Thyroid gland (tissue), 4 donors: ENCODE measurements around the gene CNOT10. TPM values are rescaled to one million over a fixed set of nuclear protein-coding genes. Genes with fewer than 3 reads are reported as not detected.

Experiments
- DNase-seq, 2 donors: peaks; one replicate each; pipeline ENCODE4 v3.0.0-alpha.2; 2019
- H3K27ac ChIP-seq, 3 donors: fragments of 200-600 bp; sonication (generic); 1 replicate in 2 of 3; 2 replicates in 1 of 3; pipeline ENCODE4 v1.5.1; 2016 to 2019; ENCODE audit warnings: mild to moderate bottlenecking in 1 of 3, moderate library complexity in 1 of 3
- H3K27me3 ChIP-seq: fragments of 200-600 bp; sonication (generic); one replicate; pipeline ENCODE4 v1.5.1; 2019
- H3K36me3 ChIP-seq, 2 donors: fragments of 200-600 bp; sonication (generic); one replicate each; pipeline ENCODE4 v1.5.1; 2016 to 2019
- H3K4me1 ChIP-seq, 2 donors: fragments of 200-600 bp; sonication (generic); one replicate each; pipeline ENCODE4 v1.5.1; 2017 to 2019
- H3K4me3 ChIP-seq, 3 donors: fragments of 200-600 bp; sonication (generic); replicated peaks in 1 of 3; 1 replicate in 2 of 3; 2 replicates in 1 of 3; pipeline ENCODE4 v1.5.1; 2016; ENCODE audit warnings: mild to moderate bottlenecking in 1 of 3
- H3K9me3 ChIP-seq: fragments of 200-600 bp; sonication (generic); one replicate; pipeline ENCODE4 v1.5.1; 2017
- POLR2A ChIP-seq, 2 donors: fragments of 450-650 bp; IDR thresholded peaks; one replicate each; pipeline ENCODE4 v1.6.1; 2017; ENCODE audit warnings: antibody characterized with exemption in 2 of 2, mild to moderate bottlenecking in 2 of 2, moderate library complexity in 1 of 2
- WGBS, 2 donors: methylation state at CpG; one replicate each; pipeline ENCODE4 v1.1.5; 2017; 5-methylcytosine and 5-hydroxymethylcytosine counted together
- intact Hi-C: fragments of 100-400 bp; cut with DNase I; formaldehyde crosslinking; loops from one replicate; pipeline ENCODE4 v1.15.1; 2023
- total RNA-seq, 4 donors: library from RNA; depleted of rRNA; stranded (reverse); fragments of >200 nt; gene quantifications; one replicate each; pipeline ENCODE4 v1.2.3, GENCODE V29; 2016
- TF ChIP-seq, protein P1 (sequence below), 6 experiments: fragments of 200-600 bp in 3 of 6; fragments of 450-650 bp in 3 of 6; sonication (generic) in 3 of 6; IDR thresholded peaks; one replicate each; pipeline ENCODE4 v1.5.1; 2016 to 2019; ENCODE audit warnings: antibody characterized with exemption in 6 of 6, mild to moderate bottlenecking in 2 of 6, inconsistent platforms in 1 of 6, moderate library complexity in 1 of 6

The CNOT10 gene
- total RNA-seq, 4 donors from 2014 or later: 23.6 to 28.2 (median 26.8) TPM

DNA sequence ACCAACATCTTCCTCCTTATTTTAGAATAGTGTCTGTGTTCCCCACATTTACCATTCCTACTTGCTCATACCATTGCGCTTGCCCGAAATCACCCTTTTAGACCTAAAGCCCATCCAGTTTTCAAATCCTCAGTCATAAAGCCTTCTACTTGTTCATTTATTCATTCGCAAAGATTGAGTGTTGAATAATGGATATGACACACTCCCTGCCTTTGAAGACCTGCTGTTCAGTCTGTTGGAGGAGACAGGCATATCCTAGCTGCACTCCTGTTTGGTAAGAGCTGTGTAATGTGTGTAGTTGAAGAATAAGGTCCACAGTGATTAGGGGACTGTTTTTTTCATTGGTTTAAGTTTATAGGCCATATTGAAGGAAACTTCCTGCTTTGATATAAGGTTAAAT, 1.7 kb downstream of the CNOT10 start:
- 90 to 92% methylated on average over 3 of the region's 3 CpGs for WGBS, 2 donors
- TF ChIP-seq, protein P1, sequence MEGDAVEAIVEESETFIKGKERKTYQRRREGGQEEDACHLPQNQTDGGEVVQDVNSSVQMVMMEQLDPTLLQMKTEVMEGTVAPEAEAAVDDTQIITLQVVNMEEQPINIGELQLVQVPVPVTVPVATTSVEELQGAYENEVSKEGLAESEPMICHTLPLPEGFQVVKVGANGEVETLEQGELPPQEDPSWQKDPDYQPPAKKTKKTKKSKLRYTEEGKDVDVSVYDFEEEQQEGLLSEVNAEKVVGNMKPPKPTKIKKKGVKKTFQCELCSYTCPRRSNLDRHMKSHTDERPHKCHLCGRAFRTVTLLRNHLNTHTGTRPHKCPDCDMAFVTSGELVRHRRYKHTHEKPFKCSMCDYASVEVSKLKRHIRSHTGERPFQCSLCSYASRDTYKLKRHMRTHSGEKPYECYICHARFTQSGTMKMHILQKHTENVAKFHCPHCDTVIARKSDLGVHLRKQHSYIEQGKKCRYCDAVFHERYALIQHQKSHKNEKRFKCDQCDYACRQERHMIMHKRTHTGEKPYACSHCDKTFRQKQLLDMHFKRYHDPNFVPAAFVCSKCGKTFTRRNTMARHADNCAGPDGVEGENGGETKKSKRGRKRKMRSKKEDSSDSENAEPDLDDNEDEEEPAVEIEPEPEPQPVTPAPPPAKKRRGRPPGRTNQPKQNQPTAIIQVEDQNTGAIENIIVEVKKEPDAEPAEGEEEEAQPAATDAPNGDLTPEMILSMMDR (IDR thresholded peaks at IDR 0.05): no peak
- TF ChIP-seq POLR2A (IDR thresholded peaks at IDR 0.05): no peak
- intact Hi-C loops: no loop called here
- Histone ChIP-seq H3K4me1 (peaks cover 13 to 15% of the 10 kb centered on the region in 2 donors), H3K36me3 (no peaks in the 10 kb centered on the region), H3K27ac (no peak overlapping the region), H3K27me3 (no peaks in the 10 kb centered on the region), H3K4me3 (no peak overlapping the region), H3K9me3 (no peaks in the 10 kb centered on the region)
- no peak for DNase-seq

DNA sequence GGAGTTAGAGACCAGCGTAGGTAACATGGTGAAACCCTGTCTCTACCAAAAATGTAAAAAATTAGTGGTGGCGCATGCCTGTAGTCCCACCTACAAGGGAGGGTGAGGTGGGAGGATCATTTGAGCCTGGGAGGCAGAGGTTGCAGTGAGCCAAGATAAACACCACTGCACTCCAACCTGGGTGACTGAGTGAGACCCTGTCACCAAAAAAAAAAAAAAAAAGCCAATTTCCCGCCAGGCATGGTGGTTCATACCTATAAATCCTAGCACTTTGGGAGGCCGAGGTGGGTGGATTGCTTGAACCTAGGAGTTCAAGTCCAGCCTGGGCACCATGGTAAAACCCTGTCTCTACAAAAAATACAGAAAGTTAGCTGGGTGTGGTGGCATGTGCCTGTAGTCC, 6.9 kb downstream of the CNOT10 start:
- no peak for DNase-seq
- peaks cover 0 to 2% of the 10 kb centered on the region in 2 donors for H3K4me1 ChIP-seq
- no peak overlapping the region for H3K4me3 ChIP-seq
- intact Hi-C loops: no loop called here
- no peak overlapping the region for H3K27ac ChIP-seq
- TF ChIP-seq, protein P1 (IDR thresholded peaks at IDR 0.05): no peak
- TF ChIP-seq POLR2A (IDR thresholded peaks at IDR 0.05): no peak
- no peaks in the 10 kb centered on the region for H3K9me3 ChIP-seq
- H3K36me3 ChIP-seq: no peaks in the 10 kb centered on the region
- H3K27me3 ChIP-seq: no peaks in the 10 kb centered on the region
- WGBS, 2 donors: 92 to 94% methylated on average over 4 of the region's 4 CpGs

DNA sequence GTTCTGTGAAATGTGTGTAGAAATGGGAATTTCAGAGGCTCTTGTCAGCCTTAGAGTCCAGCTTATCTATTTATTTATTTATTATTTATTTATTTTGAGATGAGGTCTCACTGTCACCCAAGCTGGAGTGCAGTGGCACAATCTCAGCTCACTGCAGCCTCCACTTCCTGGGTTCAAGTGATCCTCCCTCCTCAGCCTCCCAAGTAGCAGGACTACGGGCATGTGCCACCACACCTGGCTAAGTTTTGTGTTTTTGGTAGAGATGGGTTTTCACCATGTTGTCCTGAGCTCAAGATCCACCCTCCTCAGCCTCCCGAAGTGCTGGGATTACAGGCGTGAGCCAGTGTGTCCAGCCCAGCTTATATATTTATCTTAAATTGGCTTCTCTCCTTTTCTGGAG, 11.5 kb downstream of the CNOT10 start:
- no peaks in the 10 kb centered on the region for H3K9me3 ChIP-seq
- no peak overlapping the region for H3K27ac ChIP-seq
- peaks cover 6 to 11% of the 10 kb centered on the region in 2 donors for H3K4me1 ChIP-seq
- H3K4me3 ChIP-seq: no peak overlapping the region
- intact Hi-C loops: no loop called here
- no peak for DNase-seq
- H3K36me3 ChIP-seq: no peaks in the 10 kb centered on the region
- 92 to 98% methylated on average over 3 of the region's 3 CpGs for WGBS, 2 donors
- no peak for TF ChIP-seq POLR2A (IDR thresholded peaks at IDR 0.05)
- TF ChIP-seq, protein P1 (IDR thresholded peaks at IDR 0.05): no peak
- no peaks in the 10 kb centered on the region for H3K27me3 ChIP-seq

DNA sequence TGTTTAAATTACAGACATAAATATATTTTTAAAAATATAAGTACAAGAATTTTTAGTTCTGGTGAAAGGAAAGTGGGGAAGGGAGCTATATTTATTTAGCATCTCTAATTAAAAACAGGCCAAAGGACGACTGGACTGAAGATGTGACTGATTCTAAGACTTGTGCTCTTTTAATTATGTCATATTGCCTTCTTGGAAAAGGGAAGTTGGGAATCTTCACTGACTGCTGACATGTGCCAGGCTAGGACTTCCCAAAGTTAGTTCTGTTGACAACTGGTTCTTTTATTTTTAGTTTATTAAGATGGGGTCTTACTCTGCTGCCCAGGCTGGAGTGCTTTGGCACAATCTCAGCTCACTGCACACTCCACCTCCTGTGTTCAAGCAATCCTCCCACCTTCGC, 13.5 kb downstream of the CNOT10 start:
- DNase-seq: no peak
- WGBS, 2 donors: 81 to 86% methylated on average over 2 of the region's 2 CpGs
- intact Hi-C loops: no loop called here

DNA sequence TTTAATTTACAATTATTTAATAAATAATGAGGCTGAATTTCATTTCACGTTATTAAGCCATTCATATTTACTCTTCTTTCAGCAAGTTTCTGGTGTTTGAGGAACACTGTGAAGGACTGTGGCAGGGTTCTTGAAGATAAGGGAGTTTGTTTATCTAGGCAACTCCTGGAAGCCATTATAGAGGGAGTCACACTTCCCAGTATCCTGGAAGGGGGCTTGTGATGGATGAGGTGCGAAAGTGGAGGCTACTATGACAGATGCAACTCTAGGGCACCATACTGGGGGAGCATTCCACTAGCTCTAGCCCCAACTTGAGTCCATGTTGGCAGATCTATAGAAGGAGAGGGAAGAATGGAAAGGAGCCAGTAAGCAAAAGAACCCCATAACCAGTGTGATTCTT, 14.4 kb downstream of the CNOT10 start:
- Histone ChIP-seq H3K4me1 (peaks cover 6 to 17% of the 10 kb centered on the region in 2 donors), H3K27me3 (no peaks in the 10 kb centered on the region), H3K4me3 (no peak overlapping the region), H3K9me3 (no peaks in the 10 kb centered on the region), H3K27ac (no peak overlapping the region), H3K36me3 (no peaks in the 10 kb centered on the region)
- no peak for DNase-seq
- WGBS, 2 donors: 90 to 94% methylated on average over 2 of the region's 2 CpGs
- TF ChIP-seq POLR2A (IDR thresholded peaks at IDR 0.05): no peak
- TF ChIP-seq, protein P1 (IDR thresholded peaks at IDR 0.05): no peak
- intact Hi-C loops: no loop called here

More for the DNA sequence above, 13.5 kb downstream of the CNOT10 start:
- TF ChIP-seq, protein P1 (IDR thresholded peaks at IDR 0.05): no peak
- TF ChIP-seq POLR2A (IDR thresholded peaks at IDR 0.05): no peak
- Histone ChIP-seq H3K4me1 (peaks cover 6 to 11% of the 10 kb centered on the region in 2 donors), H3K9me3 (no peaks in the 10 kb centered on the region), H3K4me3 (no peak overlapping the region), H3K27me3 (no peaks in the 10 kb centered on the region), H3K27ac (no peak overlapping the region), H3K36me3 (no peaks in the 10 kb centered on the region)
